Endothelial cell of umbilical vein (primary cell): Measurements from ENCODE around the gene GNG2.

Experiments
- EZH2 ChIP-seq: IDR thresholded peaks from 2 replicates; pipeline ENCODE4 v1.6.1; 2012; ENCODE audit warnings: borderline replicate concordance, low read depth, mild to moderate bottlenecking, moderate library complexity, low read length, inconsistent platforms; ENCODE audit not compliant: severe bottlenecking
- JUN ChIP-seq: IDR thresholded peaks from 2 replicates; pipeline ENCODE4 v1.6.1; 2011; ENCODE audit warnings: borderline replicate concordance, low read depth; ENCODE audit not compliant: insufficient read length, insufficient read depth
- POLR2A ChIP-seq: IDR thresholded peaks from 2 replicates; pipeline ENCODE4 v1.6.1; 2012; ENCODE audit warnings: low read depth, mild to moderate bottlenecking, control low read depth, low read length
- POLR2AphosphoS5 ChIP-seq: IDR thresholded peaks from 2 replicates; pipeline ENCODE4 v1.6.1; 2012; ENCODE audit warnings: low read depth, mild to moderate bottlenecking, control low read depth, low read length, moderate library complexity; ENCODE audit not compliant: insufficient read depth
- TF ChIP-seq, protein P1 (sequence below), 2 donors: IDR thresholded peaks; 1 replicate in 1 of 2; 2 replicates in 1 of 2; pipeline ENCODE4 v1.5.1; 2011; ENCODE audit warnings: low read length in 2 of 2, mild to moderate bottlenecking in 2 of 2, moderate library complexity in 2 of 2, control low read depth in 1 of 2, inconsistent platforms in 1 of 2, low read depth in 1 of 2; ENCODE audit not compliant: insufficient read depth in 1 of 2; ENCODE audit errors: extremely low read depth in 1 of 2
- TF ChIP-seq, protein P2 (sequence below): IDR thresholded peaks from 2 replicates; pipeline ENCODE4 v1.6.1; 2011; ENCODE audit not compliant: insufficient read depth, insufficient read length

DNA sequence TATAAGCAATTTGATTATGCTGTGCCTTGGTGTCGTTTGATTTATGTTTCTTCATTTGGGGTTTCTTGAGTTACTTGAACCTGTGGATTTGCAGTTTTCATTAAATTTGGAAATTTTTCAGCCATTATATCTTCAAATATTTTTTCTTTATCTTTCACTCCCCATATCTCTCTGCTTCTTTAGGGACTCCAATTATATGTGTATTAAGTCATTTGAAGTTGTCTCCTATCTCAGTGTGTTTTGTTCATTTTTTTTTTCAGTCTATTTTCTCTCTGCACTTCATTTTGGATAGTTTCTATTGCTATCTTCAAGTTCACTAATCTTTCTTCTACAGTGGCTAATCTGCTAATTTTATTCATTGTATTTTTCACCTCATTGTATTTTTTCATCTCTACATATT lies 99.5 kb downstream of the GNG2 start:
- TF ChIP-seq, protein P1, sequence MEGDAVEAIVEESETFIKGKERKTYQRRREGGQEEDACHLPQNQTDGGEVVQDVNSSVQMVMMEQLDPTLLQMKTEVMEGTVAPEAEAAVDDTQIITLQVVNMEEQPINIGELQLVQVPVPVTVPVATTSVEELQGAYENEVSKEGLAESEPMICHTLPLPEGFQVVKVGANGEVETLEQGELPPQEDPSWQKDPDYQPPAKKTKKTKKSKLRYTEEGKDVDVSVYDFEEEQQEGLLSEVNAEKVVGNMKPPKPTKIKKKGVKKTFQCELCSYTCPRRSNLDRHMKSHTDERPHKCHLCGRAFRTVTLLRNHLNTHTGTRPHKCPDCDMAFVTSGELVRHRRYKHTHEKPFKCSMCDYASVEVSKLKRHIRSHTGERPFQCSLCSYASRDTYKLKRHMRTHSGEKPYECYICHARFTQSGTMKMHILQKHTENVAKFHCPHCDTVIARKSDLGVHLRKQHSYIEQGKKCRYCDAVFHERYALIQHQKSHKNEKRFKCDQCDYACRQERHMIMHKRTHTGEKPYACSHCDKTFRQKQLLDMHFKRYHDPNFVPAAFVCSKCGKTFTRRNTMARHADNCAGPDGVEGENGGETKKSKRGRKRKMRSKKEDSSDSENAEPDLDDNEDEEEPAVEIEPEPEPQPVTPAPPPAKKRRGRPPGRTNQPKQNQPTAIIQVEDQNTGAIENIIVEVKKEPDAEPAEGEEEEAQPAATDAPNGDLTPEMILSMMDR (IDR thresholded peaks at IDR 0.05; ENCODE audit: extremely low read depth in 1 of 2, insufficient read depth in 1 of 2, low read depth in 1 of 2, low read length in 2 of 2): no peak
- TF ChIP-seq EZH2 (no peak), POLR2A (no peak), POLR2AphosphoS5 (no peak), JUN (no peak)
- TF ChIP-seq, protein P2, sequence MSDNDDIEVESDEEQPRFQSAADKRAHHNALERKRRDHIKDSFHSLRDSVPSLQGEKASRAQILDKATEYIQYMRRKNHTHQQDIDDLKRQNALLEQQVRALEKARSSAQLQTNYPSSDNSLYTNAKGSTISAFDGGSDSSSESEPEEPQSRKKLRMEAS: no peak
